H1 (cell line): ENCODE results near the gene THTPA. TPM values are rescaled to one million over a fixed set of nuclear protein-coding genes. Genes with fewer than 3 reads are reported as not detected.

Experiments used
- CTCF ChIA-PET: fragments of 300-600 bp; sonication (Branson Sonifier 250); formaldehyde crosslinking; loops from one replicate; lab custom pipeline; 2021; ENCODE audit not compliant: partially characterized antibody; lab: Charles Lee
- POLR2A ChIA-PET: fragments of 300-600 bp; sonication (Branson Sonifier 250); formaldehyde crosslinking; loops from one replicate; lab custom pipeline; 2021; ENCODE audit warnings: inconsistent platforms; ENCODE audit not compliant: partially characterized antibody; lab: Charles Lee
- DNase-seq, 2 experiments: peaks; one replicate each; pipeline versions ENCODE4 v3.0.0 to v3.0.0-alpha.2; 2010 to 2022; ENCODE audit warnings: low spot score in 2 of 2, low read depth in 1 of 2, mixed read lengths in 1 of 2
- FAIRE-seq: peaks from 2 replicates; lab custom pipeline; 2011; peaks lifted over from hg19 to GRCh38; lab: Jason Lieb, UNC
- H2AFZ ChIP-seq: 2 replicates; pipeline ENCODE4 v1.8.1; 2012; ENCODE audit warnings: low read length, inconsistent platforms
- H2AK5ac ChIP-seq: 2 replicates; pipeline ENCODE4 v1.6.1; 2013; ENCODE audit warnings: low read depth, low read length
- H2BK120ac ChIP-seq: replicated peaks from 2 replicates; pipeline ENCODE3; 2013; ENCODE audit warnings: low read depth, low read length, inconsistent platforms
- H2BK12ac ChIP-seq: 2 replicates; pipeline ENCODE4 v1.6.1; 2013; ENCODE audit warnings: low read depth, low read length
- H2BK15ac ChIP-seq: 2 replicates; pipeline ENCODE4 v1.6.1; 2013; ENCODE audit warnings: low read length
- H2BK20ac ChIP-seq: 2 replicates; pipeline ENCODE4 v1.6.1; 2013; ENCODE audit warnings: low read length
- H2BK5ac ChIP-seq: 2 replicates; pipeline ENCODE4 v1.6.1; 2013; ENCODE audit warnings: low read depth, low read length
- H3K14ac ChIP-seq: 2 replicates; pipeline ENCODE4 v1.6.1; 2013; ENCODE audit warnings: inconsistent platforms; ENCODE audit not compliant: insufficient read length
- H3K18ac ChIP-seq: 2 replicates; pipeline ENCODE4 v1.6.1; 2013; ENCODE audit warnings: low read length; ENCODE audit errors: extremely low read depth
- H3K23ac ChIP-seq: 2 replicates; pipeline ENCODE4 v1.6.1; 2013; ENCODE audit warnings: inconsistent platforms; ENCODE audit not compliant: insufficient read length
- H3K23me2 ChIP-seq: 2 replicates; pipeline ENCODE4 v1.6.1; 2013; ENCODE audit warnings: low read depth, low read length
- H3K27ac ChIP-seq: 2 replicates; pipeline ENCODE4 v1.6.1; 2011; ENCODE audit warnings: low read depth, low read length, inconsistent platforms
- H3K27me3 ChIP-seq, 4 experiments: replicated peaks in 1 of 4; 1 replicate in 1 of 4; 2 replicates in 3 of 4; pipeline versions ENCODE4 v1.6.1 to v1.8.1; 2011 to 2013; ENCODE audit warnings: low read length in 3 of 4, mild to moderate bottlenecking in 3 of 4, inconsistent platforms in 2 of 4, mixed read lengths in 2 of 4, moderate library complexity in 1 of 4; ENCODE audit not compliant: control insufficient read depth in 3 of 4, insufficient read depth in 3 of 4; ENCODE audit errors: extremely low read depth in 1 of 4
- H3K36me3 ChIP-seq, 4 experiments: 2 replicates each; pipeline versions ENCODE4 v1.6.1 to v1.8.1; 2011 to 2013; ENCODE audit warnings: mild to moderate bottlenecking in 4 of 4, low read length in 3 of 4, moderate library complexity in 2 of 4, control low read depth in 1 of 4, inconsistent platforms in 1 of 4; ENCODE audit not compliant: insufficient read depth in 4 of 4, control insufficient read depth in 2 of 4
- H3K4ac ChIP-seq: replicated peaks from 2 replicates; pipeline ENCODE3; 2013; ENCODE audit warnings: low read length, low read depth, mixed read lengths, inconsistent platforms; ENCODE audit not compliant: insufficient read length
- H3K4me1 ChIP-seq, 4 experiments: replicated peaks in 1 of 4; 1 replicate in 1 of 4; 2 replicates in 3 of 4; pipeline versions ENCODE4 v1.6.1 to v1.8.1; 2011 to 2013; ENCODE audit warnings: low read length in 3 of 4, inconsistent platforms in 2 of 4, mixed read lengths in 1 of 4; ENCODE audit not compliant: insufficient read depth in 4 of 4, control insufficient read depth in 3 of 4
- H3K4me2 ChIP-seq, 2 experiments: 2 replicates each; pipeline versions ENCODE4 v1.6.1 to v1.8.1; 2011 to 2013; ENCODE audit warnings: low read depth in 2 of 2, low read length in 2 of 2, control low read depth in 1 of 2, inconsistent platforms in 1 of 2, mild to moderate bottlenecking in 1 of 2; ENCODE audit not compliant: insufficient read depth in 1 of 2
- H3K4me3 ChIP-seq, 4 experiments: fragments of 200-600, 300-600 bp in 1 of 4; sonication (generic), shearing (Covaris generic), sonication (Bioruptor Twin) in 1 of 4; 2 replicates each; pipeline versions ENCODE4 v1.5.1 to v1.8.1; 2011 to 2016; ENCODE audit warnings: low read length in 4 of 4, low read depth in 3 of 4, control low read depth in 2 of 4, inconsistent platforms in 2 of 4, mild to moderate bottlenecking in 2 of 4, mixed read lengths in 1 of 4, moderate library complexity in 1 of 4; ENCODE audit not compliant: insufficient read depth in 2 of 4; ENCODE audit errors: extremely low read depth in 1 of 4
- H3K56ac ChIP-seq: replicated peaks from 2 replicates; pipeline ENCODE3; 2013; ENCODE audit warnings: low read depth, mild to moderate bottlenecking, mixed read lengths, low read length, inconsistent platforms; ENCODE audit not compliant: insufficient read length
- H3K79me1 ChIP-seq: 2 replicates; pipeline ENCODE4 v1.6.1; 2013; ENCODE audit warnings: low read depth, low read length, control low read depth
- H3K79me2 ChIP-seq, 2 experiments: 2 replicates each; pipeline versions ENCODE4 v1.6.1 to v1.8.1; 2012 to 2013; ENCODE audit warnings: low read length in 2 of 2, mild to moderate bottlenecking in 2 of 2, inconsistent platforms in 1 of 2; ENCODE audit not compliant: insufficient read depth in 2 of 2, control insufficient read depth in 1 of 2
- H3K9ac ChIP-seq, 4 experiments: replicated peaks in 1 of 4; 1 replicate in 1 of 4; 2 replicates in 3 of 4; pipeline versions ENCODE4 v1.6.1 to v1.8.1; 2011 to 2013; ENCODE audit warnings: low read depth in 3 of 4, low read length in 3 of 4, control low read depth in 2 of 4, mild to moderate bottlenecking in 2 of 4, moderate library complexity in 2 of 4, inconsistent platforms in 1 of 4; ENCODE audit errors: extremely low read depth in 1 of 4
- H3K9me3 ChIP-seq, 2 experiments: 2 replicates each; pipeline versions ENCODE4 v1.6.1 to v1.8.1; 2012 to 2013; ENCODE audit warnings: mild to moderate bottlenecking in 2 of 2, moderate library complexity in 2 of 2, control low read depth in 1 of 2, inconsistent platforms in 1 of 2, low read depth in 1 of 2, low read length in 1 of 2, mixed read lengths in 1 of 2; ENCODE audit not compliant: insufficient read depth in 2 of 2
- H4K20me1 ChIP-seq, 2 experiments: replicated peaks in 1 of 2; 2 replicates each; pipeline versions ENCODE3 to v1.8.1; 2011 to 2013; ENCODE audit warnings: inconsistent platforms in 2 of 2, low read length in 2 of 2, mild to moderate bottlenecking in 1 of 2; ENCODE audit not compliant: insufficient read depth in 2 of 2, control insufficient read depth in 1 of 2
- H4K5ac ChIP-seq: 2 replicates; pipeline ENCODE4 v1.6.1; 2013; ENCODE audit warnings: low read length, low read depth, mixed read lengths, inconsistent platforms; ENCODE audit not compliant: insufficient read length
- H4K8ac ChIP-seq: 2 replicates; pipeline ENCODE4 v1.8.0; 2013; ENCODE audit warnings: mild to moderate bottlenecking, moderate library complexity, low read length, inconsistent platforms; ENCODE audit not compliant: insufficient read depth; ENCODE audit errors: extremely low read depth
- H4K91ac ChIP-seq: replicated peaks from 2 replicates; pipeline ENCODE3; 2013; ENCODE audit warnings: low read length, mixed read lengths, inconsistent platforms; ENCODE audit not compliant: insufficient read length
- HDAC2 ChIP-seq, 2 experiments: fragments of 300-600 bp in 1 of 2; sonication (generic) in 1 of 2; IDR thresholded peaks; 2 replicates each; pipeline ENCODE4 v1.6.1; 2011 to 2012; ENCODE audit warnings: low read depth in 2 of 2, low read length in 2 of 2, mild to moderate bottlenecking in 2 of 2, moderate library complexity in 2 of 2, borderline replicate concordance in 1 of 2, inconsistent platforms in 1 of 2
- WGBS, 2 experiments: shearing (Covaris generic) in 1 of 2; methylation state at CpG; one replicate each; pipeline versions ENCODE4 v1.1.6 to v1.1.7; 2013 to 2015; ENCODE audit warnings: low lambda C conversion rate in 2 of 2, mixed read lengths in 2 of 2, inconsistent platforms in 1 of 2, low coverage in 1 of 2, missing lambda C conversion rate in 1 of 2; ENCODE audit not compliant: insufficient replicate concordance in 2 of 2, insufficient coverage in 1 of 2, insufficient read length in 1 of 2; ENCODE audit errors: extremely low coverage in 1 of 2, missing lambda C conversion rate in 1 of 2; 5-methylcytosine and 5-hydroxymethylcytosine counted together
- polyA plus RNA-seq, 7 experiments: library from polyadenylated mRNA; depleted of rRNA in 3 of 7; stranded (reverse) in 5 of 7; unstranded in 2 of 7; fragments of >200 nt in 5 of 7; fragments of 200-250 nt in 2 of 7; gene quantifications; 1 replicate in 5 of 7; 2 replicates in 1 of 7; 4 replicates in 1 of 7; pipeline versions ENCODE4 v1.2.1 to v1.2.3, GENCODE V29; 2011 to 2013; ENCODE audit warnings: missing spikeins in 2 of 7, mixed read lengths in 2 of 7
- total RNA-seq: library from RNA; stranded (reverse); fragmentation: NEBNext Ultra II Directional; extraction: Animal tissue kit (Norgen Biotek cat#: 25700); gene quantifications from 2 replicates; pipeline ENCODE4 v1.2.1, GENCODE V29; 2021

Gene THTPA
- total and polyA plus RNA-seq, 2 of the 8 experiments (the other 6 are each of a cell fraction or from before 2014, with no cell fraction given): 16.6 to 19.0 TPM

GRCh38 chr14:23512156-23512555 is 43.9 kb upstream of the THTPA start:
- TF ChIP-seq HDAC2 (IDR thresholded peaks at IDR 0.05; ENCODE audit: borderline replicate concordance in 1 of 2, low read depth in 2 of 2, low read length in 2 of 2): no peak
- H3K4me1 ChIP-seq: peaks cover 0 to 5% (median 2%) of the 10 kb centered on the region in 4 experiments; a peak in 3 of 7 replicates
- no peaks in the 10 kb centered on the region for H3K79me1 ChIP-seq
- H2BK12ac ChIP-seq: no peak overlapping the region
- H3K18ac ChIP-seq: no peak overlapping the region
- ChIA-PET CTCF (interaction anchor here (1.4 to 70.5 kb wide), 6 partner anchors 11 to 41 kb away, joined by 4 to 2092 read pairs (median 8); partner anchors contain the start of genes AP1G2, NGDN, THTPA and ZFHX2), POLR2A (interaction anchor here (1.3 to 48.3 kb wide), 4 partner anchors 18 to 35 kb away, joined by 4 to 1523 read pairs (median 8); partner anchors contain the start of genes AP1G2, THTPA and ZFHX2)
- no peak overlapping the region for H3K4me3 ChIP-seq
- DNase-seq (no peak), FAIRE-seq (no peak)
- H3K14ac ChIP-seq: no peak overlapping the region
- no peaks in the 10 kb centered on the region for H4K20me1 ChIP-seq
- peak overlapping the region; percentile 57; the same call in 1 of the 2 replicates for H2BK5ac ChIP-seq
- WGBS, 2 experiments: 95% methylated on average over 9 of the region's 13 CpGs; no CpG with 5 or more reads in 1 of the 2 experiments
- H3K27ac ChIP-seq: no peak overlapping the region
- no peak overlapping the region for H4K5ac ChIP-seq
- no peak overlapping the region for H3K23ac ChIP-seq
- no peak overlapping the region for H4K91ac ChIP-seq
- H2BK120ac ChIP-seq: no peak overlapping the region
- H3K79me2 ChIP-seq: no peaks in the 10 kb centered on the region
- no peaks in the 10 kb centered on the region for H3K36me3 ChIP-seq
- no peak overlapping the region for H3K9ac ChIP-seq
- no peaks in the 10 kb centered on the region for H3K9me3 ChIP-seq
- H3K4me2 ChIP-seq: no peak overlapping the region
- peaks cover 0 to 4% (median 0%) of the 10 kb centered on the region in 4 experiments; a peak in 1 of 7 replicates for H3K27me3 ChIP-seq
- no peak overlapping the region for H3K4ac ChIP-seq
- no peak overlapping the region for H2AK5ac ChIP-seq
- H2BK20ac ChIP-seq: no peak overlapping the region
- no peak overlapping the region for H4K8ac ChIP-seq
- H2BK15ac ChIP-seq: no peak overlapping the region
- no peak overlapping the region for H3K56ac ChIP-seq
- H3K23me2 ChIP-seq: no peaks in the 10 kb centered on the region
- H2AFZ ChIP-seq: no peak overlapping the region
